ENCODE data around the gene PIRT.

GRCh38 chr17:10844621-10845387 lies 6.9 kb upstream of the PIRT start:
- TF ChIP-seq, protein P1, sequence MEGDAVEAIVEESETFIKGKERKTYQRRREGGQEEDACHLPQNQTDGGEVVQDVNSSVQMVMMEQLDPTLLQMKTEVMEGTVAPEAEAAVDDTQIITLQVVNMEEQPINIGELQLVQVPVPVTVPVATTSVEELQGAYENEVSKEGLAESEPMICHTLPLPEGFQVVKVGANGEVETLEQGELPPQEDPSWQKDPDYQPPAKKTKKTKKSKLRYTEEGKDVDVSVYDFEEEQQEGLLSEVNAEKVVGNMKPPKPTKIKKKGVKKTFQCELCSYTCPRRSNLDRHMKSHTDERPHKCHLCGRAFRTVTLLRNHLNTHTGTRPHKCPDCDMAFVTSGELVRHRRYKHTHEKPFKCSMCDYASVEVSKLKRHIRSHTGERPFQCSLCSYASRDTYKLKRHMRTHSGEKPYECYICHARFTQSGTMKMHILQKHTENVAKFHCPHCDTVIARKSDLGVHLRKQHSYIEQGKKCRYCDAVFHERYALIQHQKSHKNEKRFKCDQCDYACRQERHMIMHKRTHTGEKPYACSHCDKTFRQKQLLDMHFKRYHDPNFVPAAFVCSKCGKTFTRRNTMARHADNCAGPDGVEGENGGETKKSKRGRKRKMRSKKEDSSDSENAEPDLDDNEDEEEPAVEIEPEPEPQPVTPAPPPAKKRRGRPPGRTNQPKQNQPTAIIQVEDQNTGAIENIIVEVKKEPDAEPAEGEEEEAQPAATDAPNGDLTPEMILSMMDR (IDR thresholded peaks at IDR 0.05), result peak; percentile 82 to 99 (median 96)
- TF ChIP-seq POLR2A (IDR thresholded peaks at IDR 0.05), result peak in 1 of 2 donors; percentile 47
